ENCODE results near the gene PSMD9. TPM values are rescaled to one million over a fixed set of nuclear protein-coding genes. Genes with fewer than 3 reads are reported as not detected.

The PSMD9 gene
- total RNA-seq, 1 donor from 2014 or later = 58.0 TPM

- DNase-seq (ENCODE audit: extremely low spot score, unreplicated experiment) = no peak
- peaks cover 46% of the 10 kb centered on the region for H3K36me3 Mint-ChIP-seq (ENCODE audit: unreplicated experiment)
- H3K9me3 Mint-ChIP-seq (ENCODE audit: unreplicated experiment) = peaks cover 7% of the 10 kb centered on the region
- H3K27ac Mint-ChIP-seq (ENCODE audit: unreplicated experiment) = no peak overlapping the region
- no peaks in the 10 kb centered on the region for H3K27me3 Mint-ChIP-seq (ENCODE audit: unreplicated experiment)
- no peak overlapping the region for H3K4me3 Mint-ChIP-seq (ENCODE audit: unreplicated experiment)
- no peak for TF ChIP-seq CTCF (IDR thresholded peaks at IDR 0.05)
- no peaks in the 10 kb centered on the region for H3K4me1 Mint-ChIP-seq (ENCODE audit: unreplicated experiment)
These were observed 51.6 kb downstream of the PSMD9 start for GRCh38 chr12:121939992-121940766.

- no peak for TF ChIP-seq CTCF (IDR thresholded peaks at IDR 0.05)
- no peak overlapping the region for H3K27ac Mint-ChIP-seq (ENCODE audit: unreplicated experiment)
- H3K9me3 Mint-ChIP-seq (ENCODE audit: unreplicated experiment) = peaks cover 12% of the 10 kb centered on the region
- DNase-seq (ENCODE audit: extremely low spot score, unreplicated experiment) = no peak
- no peaks in the 10 kb centered on the region for H3K27me3 Mint-ChIP-seq (ENCODE audit: unreplicated experiment)
- H3K4me3 Mint-ChIP-seq (ENCODE audit: unreplicated experiment) = no peak overlapping the region
- H3K4me1 Mint-ChIP-seq (ENCODE audit: unreplicated experiment) = no peaks in the 10 kb centered on the region
- H3K36me3 Mint-ChIP-seq (ENCODE audit: unreplicated experiment) = peaks cover 40% of the 10 kb centered on the region
These were observed 53.6 kb downstream of the PSMD9 start for GRCh38 chr12:121942145-121942718.

- H3K27me3 Mint-ChIP-seq (ENCODE audit: unreplicated experiment) = no peaks in the 10 kb centered on the region
- H3K4me3 Mint-ChIP-seq (ENCODE audit: unreplicated experiment) = no peak overlapping the region
- peaks cover 5% of the 10 kb centered on the region for H3K4me1 Mint-ChIP-seq (ENCODE audit: unreplicated experiment)
- no peak for TF ChIP-seq CTCF (IDR thresholded peaks at IDR 0.05)
- no peak overlapping the region for H3K27ac Mint-ChIP-seq (ENCODE audit: unreplicated experiment)
- DNase-seq (ENCODE audit: extremely low spot score, unreplicated experiment) = no peak
- H3K36me3 Mint-ChIP-seq (ENCODE audit: unreplicated experiment) = peaks cover 36% of the 10 kb centered on the region
- peaks cover 12% of the 10 kb centered on the region for H3K9me3 Mint-ChIP-seq (ENCODE audit: unreplicated experiment)
These were observed 55.3 kb downstream of the PSMD9 start for GRCh38 chr12:121943926-121944325.

GRCh38 chr12:121946313-121947025 is 57.9 kb downstream of the PSMD9 start:
- H3K4me3 Mint-ChIP-seq (ENCODE audit: unreplicated experiment) = no peak overlapping the region
- peaks cover 5% of the 10 kb centered on the region for H3K4me1 Mint-ChIP-seq (ENCODE audit: unreplicated experiment)
- no peak overlapping the region for H3K27ac Mint-ChIP-seq (ENCODE audit: unreplicated experiment)
- H3K9me3 Mint-ChIP-seq (ENCODE audit: unreplicated experiment) = peaks cover 12% of the 10 kb centered on the region
- peaks cover 27% of the 10 kb centered on the region for H3K36me3 Mint-ChIP-seq (ENCODE audit: unreplicated experiment)
- TF ChIP-seq CTCF (IDR thresholded peaks at IDR 0.05) = no peak
- H3K27me3 Mint-ChIP-seq (ENCODE audit: unreplicated experiment) = no peaks in the 10 kb centered on the region
- no peak for DNase-seq (ENCODE audit: extremely low spot score, unreplicated experiment)

GRCh38 chr12:121947981-121948380 is 59.4 kb downstream of the PSMD9 start:
- no peak for TF ChIP-seq CTCF (IDR thresholded peaks at IDR 0.05)
- H3K27ac Mint-ChIP-seq (ENCODE audit: unreplicated experiment) = no peak overlapping the region
- H3K4me3 Mint-ChIP-seq (ENCODE audit: unreplicated experiment) = no peak overlapping the region
- no peak for DNase-seq (ENCODE audit: extremely low spot score, unreplicated experiment)
- H3K27me3 Mint-ChIP-seq (ENCODE audit: unreplicated experiment) = no peaks in the 10 kb centered on the region
- peaks cover 5% of the 10 kb centered on the region for H3K4me1 Mint-ChIP-seq (ENCODE audit: unreplicated experiment)
- H3K9me3 Mint-ChIP-seq (ENCODE audit: unreplicated experiment) = peaks cover 12% of the 10 kb centered on the region
- peaks cover 24% of the 10 kb centered on the region for H3K36me3 Mint-ChIP-seq (ENCODE audit: unreplicated experiment)
